HepG2 (cell line): ENCODE data around the gene OR1F1. TPM values are rescaled to one million over a fixed set of nuclear protein-coding genes. Genes with fewer than 3 reads are reported as not detected.

Source experiments
- AGO2 ChIP-seq: fragments of 200-400 bp; formaldehyde crosslinking; optimal IDR thresholded peaks from 2 replicates; pipeline ENCODE3; 2017; ENCODE audit warnings: mild to moderate bottlenecking, low read depth, low read length, moderate library complexity
- CHCHD3 ChIP-seq: sonication (generic); formaldehyde crosslinking; IDR thresholded peaks from 2 replicates; pipeline ENCODE4 v1.8.0; 2022; ENCODE audit warnings: mild to moderate bottlenecking, missing genetic modification reagents, moderate library complexity
- CTCF ChIP-seq: sonication (generic); formaldehyde crosslinking; IDR thresholded peaks from 2 replicates; pipeline ENCODE4 v1.5.0; 2020; ENCODE audit warnings: mild to moderate bottlenecking, missing genetic modification reagents, moderate library complexity
- FOXA1 ChIP-seq, 2 experiments: fragments of 450-650 bp in 1 of 2; sonication (generic) in 1 of 2; formaldehyde crosslinking in 1 of 2; IDR thresholded peaks; 2 replicates each; pipeline versions ENCODE4 v1.4.0 to v1.6.1; 2016 to 2020; ENCODE audit warnings: missing genetic modification reagents in 1 of 2
- FOXC1 ChIP-seq: sonication (generic); formaldehyde crosslinking; IDR thresholded peaks from 2 replicates; pipeline ENCODE4 v1.8.0; 2022; ENCODE audit warnings: mild to moderate bottlenecking, missing genetic modification reagents, borderline replicate concordance
- FOXK1 ChIP-seq: sonication (generic); formaldehyde crosslinking; IDR thresholded peaks from 2 replicates; pipeline ENCODE4 v1.4.0; 2020; ENCODE audit warnings: low read depth, missing genetic modification reagents, borderline replicate concordance
- IRF2 ChIP-seq: IDR thresholded peaks from 2 replicates; pipeline ENCODE4 v1.6.1; 2018; ENCODE audit warnings: missing genetic modification reagents, missing compliant biosample characterization
- RAD51 ChIP-seq: fragments of 450-650 bp; IDR thresholded peaks from 2 replicates; pipeline ENCODE4 v1.6.1; 2016; ENCODE audit warnings: borderline replicate concordance
- RFX3 ChIP-seq: IDR thresholded peaks from 2 replicates; pipeline ENCODE4 v1.6.1; 2016; ENCODE audit warnings: missing biosample characterization, missing genetic modification reagents
- SETDB1 ChIP-seq: sonication (generic); formaldehyde crosslinking; IDR thresholded peaks from 2 replicates; pipeline ENCODE4 v1.5.1; 2020; ENCODE audit warnings: missing genetic modification reagents, mild to moderate bottlenecking, borderline replicate concordance
- SIN3A ChIP-seq: IDR thresholded peaks from 2 replicates; pipeline ENCODE4 v1.6.1; 2011; ENCODE audit warnings: low read depth, mild to moderate bottlenecking, control low read depth, low read length, borderline replicate concordance
- TARDBP ChIP-seq: sonication (generic); formaldehyde crosslinking; IDR thresholded peaks from 2 replicates; pipeline ENCODE4 v1.8.0; 2022; ENCODE audit warnings: mild to moderate bottlenecking, missing genetic modification reagents
- YY1 ChIP-seq: IDR thresholded peaks from 2 replicates; pipeline ENCODE4 v1.6.1; 2011; ENCODE audit warnings: low read length, low read depth, moderate library complexity, mild to moderate bottlenecking; ENCODE audit not compliant: insufficient read depth, insufficient replicate concordance
- ZFP1 ChIP-seq: IDR thresholded peaks from 2 replicates; pipeline ENCODE4 v1.6.1; 2016
- ZMYM3 ChIP-seq: sonication (generic); formaldehyde crosslinking; IDR thresholded peaks from 2 replicates; pipeline ENCODE4 v1.5.1; 2020; ENCODE audit warnings: mild to moderate bottlenecking, missing genetic modification reagents
- ZNF136 ChIP-seq: sonication (generic); formaldehyde crosslinking; IDR thresholded peaks from 2 replicates; pipeline ENCODE4 v1.8.1; 2022; ENCODE audit warnings: low read depth, mild to moderate bottlenecking, moderate library complexity, missing genetic modification reagents
- ZNF225 ChIP-seq: sonication (generic); formaldehyde crosslinking; IDR thresholded peaks from 2 replicates; pipeline ENCODE4 v1.4.0; 2020; ENCODE audit warnings: mild to moderate bottlenecking, missing genetic modification reagents
- ZNF24 ChIP-seq: fragments of 450-650 bp; IDR thresholded peaks from 2 replicates; pipeline ENCODE4 v1.6.1; 2017; ENCODE audit warnings: antibody characterized with exemption, mild to moderate bottlenecking
- ZNF33A ChIP-seq: sonication (generic); formaldehyde crosslinking; IDR thresholded peaks from 2 replicates; pipeline ENCODE4 v1.5.1; 2020; ENCODE audit warnings: missing genetic modification reagents, mild to moderate bottlenecking, moderate library complexity, borderline replicate concordance
- ZNF362 ChIP-seq: sonication (generic); formaldehyde crosslinking; IDR thresholded peaks from 2 replicates; pipeline ENCODE4 v1.4.0; 2020; ENCODE audit warnings: missing genetic modification reagents, mild to moderate bottlenecking, borderline replicate concordance
- ZNF414 ChIP-seq: sonication (generic); formaldehyde crosslinking; IDR thresholded peaks from 2 replicates; pipeline ENCODE4 v1.5.0; 2020; ENCODE audit warnings: missing genetic modification reagents
- ZNF556 ChIP-seq: sonication (generic); formaldehyde crosslinking; IDR thresholded peaks from 2 replicates; pipeline ENCODE4 v1.4.0; 2020; ENCODE audit warnings: mild to moderate bottlenecking, missing genetic modification reagents, borderline replicate concordance
- ZNF557 ChIP-seq: sonication (generic); formaldehyde crosslinking; IDR thresholded peaks from 2 replicates; pipeline ENCODE4 v1.4.0; 2020; ENCODE audit warnings: missing genetic modification reagents
- ZSCAN31 ChIP-seq: sonication (generic); formaldehyde crosslinking; IDR thresholded peaks from 2 replicates; pipeline ENCODE4 v1.5.0; 2020; ENCODE audit warnings: low read depth, mild to moderate bottlenecking, missing genetic modification reagents
- polyA plus RNA-seq, 8 experiments: library from polyadenylated mRNA; depleted of rRNA in 3 of 8; stranded (reverse) in 7 of 8; unstranded in 1 of 8; fragments of >200 nt; fragmentation: Illumina TruSeq in 4 of 8; extraction: Trizol in 4 of 8; gene quantifications; 2 replicates each; pipeline versions ENCODE4 v1.2.1 to v1.2.3, GENCODE V29; 2011 to 2016; ENCODE audit warnings: low read depth in 4 of 8, missing spikeins in 1 of 8, mixed read lengths in 1 of 8; ENCODE audit not compliant: insufficient read depth in 1 of 8
- total RNA-seq, 5 experiments: library from RNA; depleted of rRNA; stranded (reverse); fragments of >200 nt; fragmentation: Illumina TruSeq; extraction: Trizol; gene quantifications; 2 replicates each; pipeline ENCODE4 v1.2.3, GENCODE V29; 2016; ENCODE audit warnings: low read depth in 1 of 5

The OR1F1 gene
- total and polyA plus RNA-seq, 2 of the 13 experiments (the other 11 are each of a cell fraction or from before 2014, with no cell fraction given) = 0.90 TPM; not detected in 1

- peak; percentile 71; the same call in 1 of the 2 replicates for TF ChIP-seq ZNF557
- TF ChIP-seq ZSCAN31 (CRISPR knock-in tag) = peak; percentile 98
- peak; percentile 98 for TF ChIP-seq FOXC1 (CRISPR knock-in tag)
- peak; percentile 82 for TF ChIP-seq IRF2 (CRISPR knock-in tag)
- TF ChIP-seq CHCHD3 (CRISPR knock-in tag) = no peak
- TF ChIP-seq RAD51 = no peak
- peak; percentile 39; the same call in 1 of the 2 replicates for TF ChIP-seq ZMYM3 (CRISPR knock-in tag)
- TF ChIP-seq ZNF33A = peak; percentile 52; the same call in 1 of the 2 replicates
- TF ChIP-seq ZNF414 = peak; percentile 67; the same call in 1 of the 2 replicates
- TF ChIP-seq AGO2 = no peak
- 0 out of 2 replicates have a peak, but pooled peaks have one; percentile 20 for TF ChIP-seq CTCF (CRISPR knock-in tag)
- no peak for TF ChIP-seq SETDB1
- peak; percentile 81; the same call in 1 of the 2 replicates for TF ChIP-seq ZNF136 (CRISPR knock-in tag)
- peak; percentile 78; the same call in 1 of the 2 replicates for TF ChIP-seq FOXK1 (CRISPR knock-in tag)
- TF ChIP-seq YY1 = peak; percentile 54
- peak; percentile 69 for TF ChIP-seq ZNF362 (CRISPR knock-in tag)
- TF ChIP-seq SIN3A = peak; percentile 68; the same call in 1 of the 2 replicates
- TF ChIP-seq RFX3 = peak; percentile 45
- TF ChIP-seq ZNF24 = peak; percentile 99
- TF ChIP-seq TARDBP (CRISPR knock-in tag) = peak; percentile 83
- peak; percentile 86 for TF ChIP-seq ZNF556 (CRISPR knock-in tag)
- peak; percentile 88; the same call in 1 of the 2 replicates for TF ChIP-seq ZFP1 (CRISPR knock-in tag)
- TF ChIP-seq FOXA1 (IDR thresholded peaks at IDR 0.05) = no peak
- no peak for TF ChIP-seq FOXA1 (CRISPR knock-in tag; IDR thresholded peaks at IDR 0.05)
- TF ChIP-seq ZNF225 (CRISPR knock-in tag) = no peak
Observed at GRCh38 chr16:3150346-3151218, 37.4 kb upstream of the OR1F1 start (continued).
